Rectal smooth muscle tissue (tissue), 1 donor: ENCODE data around the gene LGALS8.

ENCODE experiments used
- H3K27ac ChIP-seq: one replicate; pipeline ENCODE4 v1.7.0; 2013; ENCODE audit warnings: low read depth, low read length, inconsistent platforms
- H3K27me3 ChIP-seq: one replicate; pipeline ENCODE4 v1.7.0; 2013; ENCODE audit warnings: low read length; ENCODE audit not compliant: control insufficient read depth, insufficient read depth
- H3K36me3 ChIP-seq: one replicate; pipeline ENCODE4 v1.7.0; 2013; ENCODE audit warnings: low read length; ENCODE audit not compliant: control insufficient read depth, insufficient read depth
- H3K4me1 ChIP-seq: one replicate; pipeline ENCODE4 v1.7.0; 2013; ENCODE audit warnings: low read length; ENCODE audit not compliant: control insufficient read depth, insufficient read depth
- H3K4me3 ChIP-seq: one replicate; pipeline ENCODE4 v1.7.0; 2013; ENCODE audit warnings: low read length
- H3K9ac ChIP-seq: one replicate; pipeline ENCODE4 v1.7.0; 2013; ENCODE audit warnings: low read length

Gene LGALS8

GRCh38 chr1:236514703-236515442 lies 8.9 kb upstream of the LGALS8 start:
- Histone ChIP-seq H3K27me3 (no peaks in the 10 kb centered on the region), H3K9ac (no peak overlapping the region), H3K36me3 (no peaks in the 10 kb centered on the region), H3K4me3 (no peak overlapping the region), H3K4me1 (no peaks in the 10 kb centered on the region), H3K27ac (no peak overlapping the region)

- Histone ChIP-seq H3K4me3 (no peak overlapping the region), H3K27ac (no peak overlapping the region), H3K9ac (no peak overlapping the region), H3K27me3 (no peaks in the 10 kb centered on the region), H3K36me3 (no peaks in the 10 kb centered on the region), H3K4me1 (no peaks in the 10 kb centered on the region)
These were observed 8.3 kb upstream of the LGALS8 start for GRCh38 chr1:236515443-236515958.

- Histone ChIP-seq H3K27me3 (no peaks in the 10 kb centered on the region), H3K4me3 (no peak overlapping the region), H3K4me1 (no peaks in the 10 kb centered on the region), H3K9ac (no peak overlapping the region), H3K27ac (no peak overlapping the region), H3K36me3 (no peaks in the 10 kb centered on the region)
These were observed 6.7 kb upstream of the LGALS8 start for GRCh38 chr1:236516929-236517704.

GRCh38 chr1:236518322-236518721 lies 5.5 kb upstream of the LGALS8 start:
- Histone ChIP-seq H3K36me3 (no peaks in the 10 kb centered on the region), H3K4me3 (no peak overlapping the region), H3K4me1 (no peaks in the 10 kb centered on the region), H3K9ac (no peak overlapping the region), H3K27me3 (no peaks in the 10 kb centered on the region), H3K27ac (no peak overlapping the region)

- Histone ChIP-seq H3K36me3 (no peaks in the 10 kb centered on the region), H3K4me3 (no peak overlapping the region), H3K27me3 (no peaks in the 10 kb centered on the region), H3K27ac (no peak overlapping the region), H3K4me1 (peaks cover 6% of the 10 kb centered on the region), H3K9ac (no peak overlapping the region)
These were observed 3.3 kb upstream of the LGALS8 start for GRCh38 chr1:236520445-236521005.

GRCh38 chr1:236522937-236523703 lies 662 bp upstream of the LGALS8 start:
- Histone ChIP-seq H3K4me3 (peak overlapping the region; percentile 97), H3K36me3 (peaks cover 6% of the 10 kb centered on the region), H3K27ac (peak overlapping the region; percentile 78), H3K27me3 (no peaks in the 10 kb centered on the region), H3K4me1 (peaks cover 6% of the 10 kb centered on the region), H3K9ac (peak overlapping the region; percentile 74)

GRCh38 chr1:236524142-236524894 lies 536 bp downstream of the LGALS8 start:
- peaks cover 6% of the 10 kb centered on the region for H3K36me3 ChIP-seq
- H3K27ac ChIP-seq, result peak overlapping the region; percentile 78
- H3K4me1 ChIP-seq, result peaks cover 6% of the 10 kb centered on the region
- peak overlapping the region; percentile 74 for H3K9ac ChIP-seq
- H3K4me3 ChIP-seq, result peak overlapping the region; percentile 97
- H3K27me3 ChIP-seq, result no peaks in the 10 kb centered on the region

GRCh38 chr1:236524895-236525184 lies 1.1 kb downstream of the LGALS8 start:
- peaks cover 6% of the 10 kb centered on the region for H3K4me1 ChIP-seq
- peak overlapping the region; percentile 97 for H3K4me3 ChIP-seq
- no peaks in the 10 kb centered on the region for H3K27me3 ChIP-seq
- peak overlapping the region; percentile 74 for H3K9ac ChIP-seq
- H3K36me3 ChIP-seq, result peaks cover 6% of the 10 kb centered on the region
- peak overlapping the region; percentile 58 for H3K27ac ChIP-seq

- H3K27ac ChIP-seq, result no peak overlapping the region
- no peaks in the 10 kb centered on the region for H3K27me3 ChIP-seq
- H3K9ac ChIP-seq, result no peak overlapping the region
- peaks cover 6% of the 10 kb centered on the region for H3K36me3 ChIP-seq
- H3K4me3 ChIP-seq, result no peak overlapping the region
- peaks cover 6% of the 10 kb centered on the region for H3K4me1 ChIP-seq
These were observed 2.3 kb downstream of the LGALS8 start for GRCh38 chr1:236526079-236526478.

GRCh38 chr1:236530286-236530685 lies 6.5 kb downstream of the LGALS8 start:
- H3K4me3 ChIP-seq, result no peak overlapping the region
- no peaks in the 10 kb centered on the region for H3K4me1 ChIP-seq
- no peaks in the 10 kb centered on the region for H3K27me3 ChIP-seq
- H3K9ac ChIP-seq, result no peak overlapping the region
- H3K36me3 ChIP-seq, result peaks cover 10% of the 10 kb centered on the region
- H3K27ac ChIP-seq, result no peak overlapping the region

- H3K27me3 ChIP-seq, result no peaks in the 10 kb centered on the region
- H3K4me1 ChIP-seq, result no peaks in the 10 kb centered on the region
- H3K9ac ChIP-seq, result no peak overlapping the region
- H3K27ac ChIP-seq, result no peak overlapping the region
- peaks cover 10% of the 10 kb centered on the region for H3K36me3 ChIP-seq
- H3K4me3 ChIP-seq, result no peak overlapping the region
These were observed 7.2 kb downstream of the LGALS8 start for GRCh38 chr1:236530959-236531358.
